Suppressor macrophage (primary cell): ENCODE data around the gene WIPI1.
"Not testable (repeated sequence)": the region's sequence is repeated elsewhere in the genome, so short reads cannot be mapped to it uniquely, and the experiment has no call there.

Experiments
- DNase-seq, 4 experiments: peaks; one replicate each; pipeline ENCODE4 v3.0.0-alpha.2; 2020 to 2022

Gene WIPI1

DNA sequence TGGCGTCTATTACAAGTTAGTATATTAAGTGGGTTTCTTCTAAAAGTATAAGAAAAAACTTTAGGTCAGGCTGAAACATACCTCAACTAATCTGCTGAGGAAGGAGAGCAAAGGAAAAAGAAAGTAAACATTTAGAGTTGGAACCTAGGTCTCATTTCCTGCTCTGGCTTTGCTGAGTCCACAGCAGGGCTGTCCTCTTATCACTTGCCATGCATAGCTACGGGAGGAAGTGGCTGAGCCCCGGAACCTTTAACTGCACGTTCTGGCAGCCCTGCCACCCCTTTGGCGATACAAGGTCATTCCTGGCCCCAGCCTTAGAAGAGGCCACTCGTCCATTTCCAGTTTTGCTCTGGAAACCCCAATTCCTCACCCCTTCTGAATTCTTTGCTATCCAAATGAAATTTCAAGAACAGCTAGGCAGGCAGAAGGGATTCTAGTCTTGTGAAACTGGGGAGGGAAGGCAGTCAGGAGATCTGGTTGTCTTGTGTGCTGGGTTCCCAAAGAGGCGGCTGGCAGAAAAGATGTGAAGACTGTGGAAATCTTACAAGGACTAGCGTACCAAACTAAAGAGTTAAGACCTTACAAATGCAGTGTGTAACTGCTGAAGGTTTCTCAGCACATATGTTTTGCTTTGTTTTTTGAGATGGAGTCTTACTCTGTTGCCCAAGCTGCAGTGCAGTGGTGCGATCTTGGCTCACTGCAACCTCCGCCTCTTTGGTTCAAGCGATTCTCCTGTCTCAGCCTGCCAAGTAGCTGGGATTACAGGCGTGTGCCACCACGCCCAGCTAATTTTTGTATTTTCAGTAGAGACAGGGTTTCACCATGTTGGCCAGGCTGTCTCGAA is 19.1 kb downstream of the WIPI1 start:
- DNase-seq: peak; percentile 41 to 76 (median 72)

DNA sequence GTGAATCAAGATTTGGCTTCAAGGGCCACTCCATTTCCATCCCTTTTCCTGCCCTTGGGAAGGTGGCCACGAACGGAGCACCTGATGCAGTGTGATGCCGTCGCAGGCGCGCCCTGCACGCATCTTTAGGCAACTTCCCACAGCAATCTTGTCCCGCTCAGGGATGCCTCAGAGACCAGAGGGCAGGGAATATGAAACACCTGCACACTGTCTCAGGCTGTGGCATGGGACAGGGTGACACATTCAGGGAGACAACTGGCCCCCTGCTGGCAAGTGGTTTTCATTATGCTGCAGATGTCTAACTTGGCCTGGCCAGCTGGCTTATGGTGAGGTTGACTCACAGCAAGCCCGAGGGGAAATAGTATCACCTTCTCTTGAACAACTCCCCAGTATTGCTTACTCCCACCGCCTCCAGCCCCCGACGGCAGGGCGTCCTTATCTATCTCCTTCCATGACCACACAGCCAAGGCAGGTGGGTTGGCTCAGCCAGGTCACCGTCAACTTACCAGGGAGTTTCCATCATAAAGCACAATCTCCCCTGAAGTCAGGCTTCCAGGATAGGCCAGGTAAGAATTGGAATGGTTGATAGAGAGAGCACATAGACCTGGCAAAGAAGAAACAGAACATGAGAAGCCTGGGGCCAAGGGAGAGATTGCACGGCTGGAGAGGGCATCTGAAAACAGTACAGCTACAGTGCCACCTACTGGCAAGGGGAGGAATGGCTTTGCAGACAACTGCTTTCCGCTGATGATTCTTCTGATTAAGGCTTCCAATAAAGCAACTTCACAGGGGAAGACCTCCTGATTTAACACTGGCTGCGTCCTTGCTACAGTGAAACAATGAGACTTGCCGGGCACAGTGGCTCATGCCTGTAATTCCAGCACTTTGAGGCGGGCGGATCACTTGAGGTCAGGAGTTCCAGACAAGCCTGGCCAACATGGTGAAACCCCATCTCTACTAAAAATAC is 21.1 kb downstream of the WIPI1 start:
- peak; percentile 88 to 91 (median 90) for DNase-seq

DNA sequence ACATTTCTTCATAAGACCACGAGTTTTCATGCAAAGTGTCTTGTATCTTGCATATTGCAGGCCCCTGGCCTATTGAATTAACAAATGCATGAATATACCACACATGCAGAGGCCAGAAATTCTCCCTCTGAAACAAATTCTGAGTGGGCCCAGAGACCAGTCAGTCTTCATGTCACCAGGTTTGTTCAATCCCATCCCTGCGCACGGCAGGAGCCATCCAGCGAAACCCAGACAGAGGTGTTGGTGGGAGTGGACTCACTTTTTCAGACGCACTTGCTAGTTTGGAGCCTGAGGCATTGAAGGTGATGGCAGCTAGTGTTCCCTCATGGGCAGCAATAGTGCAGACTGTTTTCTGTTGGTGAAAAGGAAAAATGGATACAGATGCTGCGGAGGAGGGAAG is 21.9 kb downstream of the WIPI1 start:
- no peak for DNase-seq

DNA sequence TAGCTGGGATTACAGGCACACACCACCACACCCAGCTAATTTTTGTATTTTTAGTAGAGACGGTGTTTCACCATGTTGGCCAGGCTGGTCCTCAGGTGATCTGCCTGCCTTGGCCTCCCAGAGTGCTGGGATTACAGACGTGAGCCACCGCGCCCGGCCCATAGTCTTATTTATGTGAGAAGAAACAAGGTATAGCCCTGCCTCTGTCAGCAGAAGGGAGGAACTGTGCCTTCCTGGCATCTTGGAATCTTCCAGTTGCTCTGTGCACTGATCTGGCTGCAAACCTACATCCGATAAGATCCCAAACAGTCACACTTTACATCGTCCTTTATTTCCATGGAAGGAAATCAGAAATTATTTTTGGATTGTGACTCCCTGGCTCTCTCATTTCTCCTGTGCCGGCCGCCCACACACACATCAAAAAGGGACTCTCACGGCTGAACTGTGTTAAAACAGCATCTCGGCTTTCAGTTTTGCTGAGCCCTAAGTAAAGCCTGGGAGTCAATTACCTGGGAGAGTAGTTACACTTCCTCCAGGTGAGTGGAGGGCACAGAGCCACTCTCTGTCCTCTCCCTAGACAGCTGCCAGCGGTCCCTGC is 23.3 kb downstream of the WIPI1 start:
- no peak for DNase-seq

DNA sequence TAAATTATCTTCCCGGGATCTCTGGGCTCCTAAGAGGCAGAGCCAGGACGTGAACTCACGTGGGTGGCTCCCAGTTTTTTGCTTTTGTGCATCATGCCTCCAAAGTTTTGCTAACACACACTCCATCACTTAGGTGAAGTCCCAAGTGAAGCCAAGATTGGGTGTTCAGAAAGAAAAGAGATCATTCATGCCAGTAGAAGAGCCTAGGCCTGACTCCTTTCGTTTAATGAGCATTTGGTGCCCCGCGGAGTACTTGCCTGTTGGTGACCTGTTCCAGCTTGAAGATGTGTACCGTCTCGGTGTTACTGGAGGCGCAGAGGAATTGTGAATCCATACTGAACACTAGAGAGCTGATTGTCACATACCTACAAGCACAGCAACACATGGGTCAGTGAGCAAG is 24.1 kb downstream of the WIPI1 start:
- DNase-seq: no peak

DNA sequence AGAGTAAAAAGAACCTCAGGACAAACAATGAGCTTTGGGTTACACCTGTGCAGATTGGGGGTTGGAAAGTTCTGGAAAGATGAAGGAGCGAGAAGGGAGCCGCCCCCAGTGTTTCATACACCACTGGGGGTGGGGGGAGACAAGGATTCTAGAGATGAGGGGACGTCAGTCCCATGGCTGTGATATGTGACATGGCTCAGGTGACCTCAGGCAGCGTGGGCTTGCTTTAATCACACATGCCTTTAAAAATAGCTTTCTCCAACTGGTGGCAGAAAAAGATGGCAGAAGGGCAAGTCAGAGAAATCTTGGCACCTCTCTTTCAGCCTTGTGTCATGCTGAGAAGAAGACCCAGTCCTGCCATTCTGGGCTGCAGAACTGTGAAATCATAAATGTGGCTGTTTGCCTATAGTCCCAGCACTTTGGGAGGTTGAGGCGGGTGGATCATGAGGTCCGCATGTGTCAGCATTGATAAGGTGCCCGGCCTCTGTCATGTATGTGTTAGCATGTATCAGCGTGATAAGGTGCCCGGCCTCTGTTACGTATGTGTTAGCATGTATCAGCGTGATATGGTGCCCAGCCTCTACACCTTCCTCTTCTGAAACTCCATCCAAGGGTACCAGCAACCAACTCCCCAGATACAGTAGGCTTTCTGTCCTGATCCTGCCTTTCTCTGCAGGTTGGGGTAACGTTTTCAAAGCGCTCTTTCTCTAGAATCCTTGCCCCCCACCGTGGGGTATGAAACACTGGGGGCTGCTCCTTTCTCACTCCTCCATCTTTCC is 25.0 kb downstream of the WIPI1 start:
- DNase-seq: no peak

DNA sequence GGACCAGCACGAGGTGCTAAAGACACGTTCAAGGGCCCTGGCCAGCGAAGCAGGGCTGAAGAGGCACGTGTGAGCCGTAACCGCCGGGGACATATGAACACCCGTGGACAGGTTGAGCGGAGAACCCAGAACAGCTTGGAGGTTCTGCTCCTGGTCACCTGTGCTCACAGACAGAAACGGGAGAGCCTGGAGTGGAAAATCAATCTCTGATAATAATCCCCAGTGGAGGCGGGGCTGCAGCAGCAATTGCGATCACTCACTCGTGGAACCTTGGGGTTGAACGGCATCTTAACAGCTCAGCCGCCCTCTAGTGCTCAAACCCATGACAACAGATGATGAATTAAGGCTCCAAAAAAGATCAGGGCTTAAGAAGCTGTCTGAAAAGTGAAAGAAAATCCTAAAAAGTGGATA is 25.6 kb downstream of the WIPI1 start:
- DNase-seq: peak; percentile 26 to 49 (median 38)

DNA sequence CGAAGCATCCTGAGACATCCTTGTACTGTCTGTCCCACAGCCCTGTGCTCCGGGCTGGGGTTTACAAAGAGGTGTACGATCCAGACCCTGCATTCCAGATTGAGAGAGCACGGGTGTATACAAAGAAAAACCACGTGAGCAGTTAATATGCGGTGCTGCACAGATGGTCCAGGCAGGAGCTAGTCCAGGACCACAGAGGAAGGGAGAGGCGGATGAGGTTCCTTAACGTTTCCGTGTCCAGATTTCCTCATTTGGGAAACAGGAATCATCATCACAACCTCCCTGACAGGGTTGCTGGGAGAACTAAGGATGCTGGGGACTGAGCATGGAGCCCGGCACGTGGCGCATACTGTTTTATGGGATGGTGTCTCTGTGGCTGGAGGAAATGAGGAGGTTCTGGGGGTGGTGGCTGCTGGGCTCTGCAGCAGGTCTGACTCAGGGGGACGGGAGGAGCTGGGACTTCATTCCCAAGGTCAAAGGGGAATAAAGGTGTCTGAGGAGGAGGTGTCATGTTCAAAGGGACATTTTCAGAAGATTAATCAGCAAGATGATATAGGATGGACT is 26.2 kb downstream of the WIPI1 start:
- DNase-seq: no peak

DNA sequence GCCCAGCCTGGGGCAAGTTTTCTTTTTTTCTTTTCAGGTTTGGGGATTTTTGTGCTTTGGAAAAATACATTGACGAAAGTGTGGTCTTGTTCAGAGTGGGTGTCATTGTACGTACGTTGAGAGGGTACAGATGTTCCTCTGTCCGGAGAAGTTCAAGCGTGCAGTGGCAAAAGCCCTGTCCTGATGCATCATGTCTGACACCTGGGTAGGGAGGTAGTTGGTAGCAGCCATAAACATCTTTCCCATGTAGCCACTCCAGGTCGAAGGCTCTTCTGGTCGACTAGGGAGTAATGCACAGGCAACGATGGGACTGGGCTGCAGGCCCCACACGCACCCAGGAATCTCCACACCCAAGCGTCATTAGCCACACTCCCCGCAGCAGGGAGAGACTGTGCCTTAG is 27.4 kb downstream of the WIPI1 start:
- no peak for DNase-seq

DNA sequence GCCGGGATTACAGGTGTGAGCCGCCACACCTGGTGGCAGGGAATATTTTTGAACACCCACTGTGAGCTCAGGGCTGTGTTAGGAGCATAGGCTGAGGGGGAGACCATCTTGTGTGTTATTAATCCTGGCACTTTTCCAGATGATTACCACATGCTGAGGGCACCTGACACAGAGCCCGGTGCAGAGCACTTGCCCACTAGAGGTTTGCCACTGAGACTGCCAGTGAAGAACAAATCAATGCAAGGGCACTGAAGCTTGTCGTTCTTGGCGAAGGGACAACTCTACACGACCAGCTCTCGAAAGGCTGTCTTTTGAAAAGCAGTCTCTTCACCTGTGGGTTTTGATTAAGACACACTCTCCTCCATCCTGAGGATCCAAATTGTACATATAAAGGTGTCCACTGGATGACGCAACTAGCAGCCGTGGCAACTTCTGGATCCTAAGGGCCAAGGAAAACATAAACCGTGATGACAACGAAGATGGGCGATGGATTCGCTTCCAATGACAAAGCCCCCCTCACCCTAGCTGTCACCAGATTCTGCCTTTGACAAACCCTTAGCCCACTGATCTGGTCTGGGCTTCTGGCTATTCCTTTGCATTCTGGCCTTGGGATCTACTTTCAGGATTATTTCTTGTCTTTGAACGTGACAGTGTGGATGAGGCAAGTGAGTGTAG is 28.7 kb downstream of the WIPI1 start:
- DNase-seq: no peak

DNA sequence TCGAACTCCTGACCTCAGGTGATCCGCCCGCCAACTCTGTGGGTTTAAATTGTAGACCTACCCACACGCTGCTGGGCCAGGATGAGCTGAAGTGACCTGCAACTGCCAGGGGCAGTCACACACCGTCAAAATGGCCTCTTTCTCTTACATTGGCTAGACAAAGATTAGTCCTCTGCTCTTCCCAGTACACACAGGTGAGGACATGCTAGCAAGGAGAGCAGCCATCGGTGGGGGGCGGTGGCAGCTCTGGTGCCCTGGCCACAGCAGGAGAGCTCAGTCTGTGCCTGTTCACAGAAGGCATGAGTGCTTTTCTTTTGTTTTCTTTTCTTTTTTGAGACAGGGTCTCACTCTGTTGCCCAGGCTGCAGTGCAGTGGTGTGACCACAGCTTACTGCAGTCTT is 29.7 kb downstream of the WIPI1 start:
- no peak for DNase-seq

DNA sequence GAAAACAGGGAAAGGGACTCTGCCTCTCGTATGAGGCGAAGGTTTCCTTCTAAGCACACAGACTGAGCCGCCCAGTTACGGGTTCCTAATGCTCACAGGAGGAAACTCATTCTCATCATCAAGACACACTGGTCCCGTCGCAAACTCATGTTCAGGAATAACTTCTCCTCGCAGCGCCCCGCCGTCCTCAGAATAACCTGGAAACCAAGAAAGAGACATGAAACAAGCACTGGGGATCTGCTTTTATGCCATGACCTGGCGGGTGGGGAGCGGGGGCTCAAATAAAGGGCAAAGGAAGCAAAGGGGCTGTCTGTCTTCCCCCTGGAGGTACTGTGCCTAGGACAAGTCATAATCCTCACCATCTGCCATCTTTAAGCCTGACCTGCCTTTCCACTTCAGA is 31.3 kb downstream of the WIPI1 start:
- no peak for DNase-seq

DNA sequence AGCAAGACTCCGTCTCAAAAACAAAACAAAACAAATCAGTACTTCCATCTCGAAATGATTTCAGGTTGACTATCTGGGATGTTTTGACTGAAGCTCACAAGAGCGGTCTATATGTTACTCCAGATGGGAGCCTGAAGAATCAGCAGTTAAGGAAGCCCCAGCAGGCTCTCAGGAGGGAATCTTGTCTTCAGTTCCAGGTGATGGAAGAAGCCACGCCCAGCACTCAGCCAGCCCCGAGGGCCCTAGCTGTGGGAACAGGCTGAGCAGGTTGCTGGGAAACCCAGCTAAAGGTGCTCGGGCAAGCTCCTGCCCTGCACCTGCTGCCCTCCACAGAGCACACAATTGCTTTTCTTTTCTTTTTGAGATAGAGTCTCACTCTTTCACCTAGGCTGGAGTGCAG is 32.4 kb downstream of the WIPI1 start:
- DNase-seq: no peak

DNA sequence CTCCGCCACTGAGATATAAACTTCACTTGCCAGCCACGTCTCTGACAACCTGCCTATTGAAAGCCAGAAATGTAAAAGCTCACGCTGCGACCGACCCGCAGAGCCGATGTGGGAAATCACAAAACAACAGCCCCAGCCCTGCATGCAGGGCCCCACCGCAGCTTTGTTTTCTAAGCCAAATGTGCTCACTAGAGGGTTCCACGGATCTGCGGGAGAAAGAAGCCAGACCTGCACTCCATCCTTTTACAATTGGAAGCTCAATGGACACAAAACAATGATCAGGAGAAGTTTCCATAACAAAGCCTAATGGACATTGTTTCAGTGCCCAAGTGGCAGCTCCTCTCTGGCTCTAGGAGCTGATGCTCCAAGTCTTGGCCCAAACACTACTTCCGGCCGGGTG is 33.1 kb downstream of the WIPI1 start:
- no peak for DNase-seq

DNA sequence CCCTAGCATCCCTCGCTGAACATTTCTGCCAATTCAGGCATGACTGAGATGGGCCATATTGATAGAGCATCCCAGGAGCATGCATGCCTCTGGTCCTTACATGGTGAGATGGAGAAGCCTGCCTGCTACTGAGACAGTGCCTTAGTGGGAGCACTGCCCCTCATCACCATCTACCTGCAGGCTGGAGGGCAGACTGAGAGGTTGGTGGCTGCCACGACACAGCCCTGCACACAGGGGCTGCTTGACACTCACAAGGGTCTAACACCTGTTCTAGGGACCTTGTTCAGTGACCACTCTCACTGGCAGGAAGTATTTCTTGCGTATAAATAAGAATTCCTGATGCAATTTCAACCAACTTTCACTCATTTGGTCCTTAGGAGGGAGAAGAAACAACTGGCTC is 34.0 kb downstream of the WIPI1 start:
- no peak for DNase-seq

DNA sequence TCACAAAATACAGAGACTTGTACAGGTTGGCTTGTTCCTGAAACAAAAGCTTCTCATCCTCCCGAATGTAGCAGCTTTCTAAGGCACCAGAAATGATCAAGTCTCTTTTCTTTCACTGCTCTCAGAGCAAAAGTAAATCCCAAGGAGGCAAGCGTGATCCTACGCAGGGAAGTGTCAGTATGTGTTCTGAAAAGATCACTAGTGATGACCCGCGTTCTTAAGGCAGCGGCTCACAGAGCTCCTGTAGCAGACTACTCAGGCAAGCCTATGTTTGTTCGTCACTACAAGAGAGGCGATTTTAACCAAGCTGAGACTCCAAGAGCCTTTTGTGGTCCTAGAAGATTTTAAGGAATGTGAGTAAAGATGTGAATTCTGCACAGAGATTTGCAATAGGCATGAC is 34.5 kb downstream of the WIPI1 start:
- no peak for DNase-seq

DNA sequence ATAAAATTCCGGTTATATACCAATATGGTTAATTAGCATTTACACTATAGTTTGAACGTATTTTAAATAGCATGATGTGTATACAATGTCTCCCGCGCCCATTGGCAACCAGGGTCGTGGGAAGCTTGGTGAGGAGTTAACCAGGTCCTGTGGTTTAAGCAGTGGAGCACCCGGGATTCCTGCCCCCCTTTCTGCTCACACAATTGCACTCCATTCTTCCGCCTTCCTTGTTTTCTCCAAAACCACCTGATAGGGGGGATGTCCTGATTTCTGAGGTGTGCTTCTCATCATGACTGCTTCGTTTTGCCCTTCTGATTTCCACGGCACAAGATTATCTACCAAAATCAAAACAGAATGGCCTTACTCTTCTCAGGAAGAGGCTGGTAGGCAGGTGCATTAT is 35.8 kb downstream of the WIPI1 start:
- no peak for DNase-seq

DNA sequence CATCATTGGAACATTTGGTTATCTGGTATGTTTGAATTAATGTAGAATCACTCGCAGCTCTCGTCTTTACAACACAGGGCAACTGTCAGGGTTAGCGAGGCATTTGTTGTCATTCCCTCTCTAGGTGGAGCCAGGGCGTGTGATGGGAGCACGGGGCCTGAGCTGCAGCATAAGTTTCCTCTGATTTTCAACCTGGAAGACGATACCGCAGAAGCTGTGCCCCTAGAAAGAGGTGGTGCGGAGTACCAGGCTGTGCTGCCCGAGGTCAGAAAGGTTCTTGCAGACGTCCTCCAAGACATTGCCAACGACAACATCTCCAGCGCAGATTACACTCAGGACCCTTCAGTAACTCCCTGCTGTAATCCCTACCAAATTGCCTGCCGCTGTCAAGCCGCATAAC is 37.2 kb downstream of the WIPI1 start:
- DNase-seq: no peak

DNA sequence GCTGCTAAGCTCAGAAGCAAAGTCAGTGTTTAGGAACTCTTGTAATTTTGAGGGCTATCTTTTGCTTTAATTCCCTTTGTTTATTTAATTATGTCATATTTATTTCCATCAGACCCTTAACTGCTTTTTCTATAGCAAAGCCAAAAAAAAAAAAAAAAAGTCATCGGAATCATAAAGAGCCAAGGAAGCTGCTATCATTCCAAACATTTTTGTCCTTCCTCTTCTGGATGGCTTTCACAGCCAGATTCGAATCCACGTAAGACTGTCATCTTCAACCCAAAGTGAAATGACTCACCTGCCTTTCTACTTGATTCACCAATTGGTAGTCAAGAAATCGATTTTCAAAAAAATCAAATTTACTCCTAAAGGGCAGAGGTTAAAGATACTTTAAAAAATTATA is 38.4 kb downstream of the WIPI1 start:
- DNase-seq: no peak

DNA sequence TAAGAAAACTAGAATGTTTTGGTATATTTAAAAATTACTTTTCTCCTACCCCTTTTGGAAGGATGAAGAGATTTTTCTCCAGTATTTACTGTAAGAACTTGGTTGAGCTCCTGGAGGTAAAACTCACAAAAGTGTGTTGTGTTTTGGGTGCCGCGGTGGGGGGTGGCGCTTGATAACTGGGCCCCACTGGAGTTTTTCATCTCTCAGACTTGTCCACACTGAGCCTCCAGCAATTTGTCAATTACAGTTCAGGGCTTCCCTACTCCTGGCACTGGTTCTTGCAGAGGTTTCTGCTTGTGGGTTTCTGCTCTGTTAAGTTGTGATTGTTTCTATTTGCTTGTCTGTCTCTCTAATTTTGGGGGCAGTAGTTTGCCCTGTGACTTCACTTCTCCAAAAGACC is 40.0 kb downstream of the WIPI1 start:
- no peak for DNase-seq

DNA sequence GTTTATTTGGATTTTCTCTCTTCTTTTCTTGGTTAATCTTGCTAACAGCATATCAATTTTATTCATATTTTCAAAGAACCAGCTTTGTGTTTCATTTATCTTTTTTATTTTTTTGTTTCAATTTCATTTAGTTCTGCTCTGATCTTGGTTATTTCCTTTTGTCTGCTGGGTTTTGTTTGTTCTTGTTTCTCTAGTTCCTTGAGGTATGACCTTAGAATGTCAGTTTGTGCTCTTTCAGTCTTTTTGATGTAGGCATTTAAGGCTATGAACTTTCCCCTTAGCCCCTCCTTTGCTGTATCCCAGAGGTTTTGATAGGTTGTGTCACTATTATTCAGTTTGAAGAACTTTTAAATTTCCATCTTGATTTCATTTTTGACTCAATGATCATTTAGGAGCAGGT is 42.4 kb downstream of the WIPI1 start:
- not testable (repeated sequence) for DNase-seq
